Mucosa of stomach (tissue), 1 donor: ENCODE results near the gene MAPKAP1.

Experiments
- H3K27me3 ChIP-seq: one replicate; pipeline ENCODE4 v1.7.0; 2013; ENCODE audit warnings: mild to moderate bottlenecking, low read length; ENCODE audit not compliant: control insufficient read depth, insufficient read depth
- H3K36me3 ChIP-seq: one replicate; pipeline ENCODE4 v1.7.0; 2013; ENCODE audit warnings: low read length; ENCODE audit not compliant: control insufficient read depth, insufficient read depth
- H3K4me1 ChIP-seq: one replicate; pipeline ENCODE4 v1.7.0; 2013; ENCODE audit warnings: mild to moderate bottlenecking, low read length; ENCODE audit not compliant: control insufficient read depth, insufficient read depth
- H3K4me3 ChIP-seq: one replicate; pipeline ENCODE4 v1.7.0; 2013; ENCODE audit warnings: low read length
- H3K9ac ChIP-seq: one replicate; pipeline ENCODE4 v1.7.0; 2013; ENCODE audit warnings: mild to moderate bottlenecking, low read length, moderate library complexity
- H3K9me3 ChIP-seq: one replicate; pipeline ENCODE4 v1.7.0; 2013; ENCODE audit warnings: mild to moderate bottlenecking, low read length, moderate library complexity; ENCODE audit not compliant: control insufficient read depth
- donor health status: Pancreatic carcinoma.

Gene MAPKAP1

GRCh38 chr9:125457357-125457756, 249.7 kb downstream of the MAPKAP1 start:
- Histone ChIP-seq H3K9me3 (no peaks in the 10 kb centered on the region), H3K4me3 (no peak overlapping the region), H3K4me1 (peaks cover 4% of the 10 kb centered on the region), H3K36me3 (no peaks in the 10 kb centered on the region), H3K27me3 (no peaks in the 10 kb centered on the region), H3K9ac (no peak overlapping the region)

DNA sequence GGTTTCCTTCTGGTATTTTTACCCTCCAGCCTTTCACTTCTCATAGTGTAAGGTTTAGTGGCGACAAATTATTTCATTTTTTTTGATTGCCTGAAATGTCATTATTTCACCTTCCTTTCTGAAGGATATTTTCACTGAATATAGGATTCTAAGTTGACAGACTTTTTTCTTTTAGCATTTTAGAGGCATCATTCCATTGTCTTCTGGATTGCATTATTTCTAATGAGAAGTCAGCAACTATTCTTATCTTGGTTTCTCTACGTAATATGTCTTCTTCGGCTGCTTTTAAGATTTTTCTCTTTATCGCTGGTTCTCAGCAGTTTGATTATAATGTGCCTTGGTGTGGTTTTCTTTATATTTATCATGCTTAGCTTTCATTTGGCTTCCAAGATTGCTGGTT, 251.1 kb downstream of the MAPKAP1 start:
- Histone ChIP-seq H3K9ac (no peak overlapping the region), H3K4me1 (no peaks in the 10 kb centered on the region), H3K36me3 (no peaks in the 10 kb centered on the region), H3K4me3 (no peak overlapping the region), H3K27me3 (no peaks in the 10 kb centered on the region), H3K9me3 (no peaks in the 10 kb centered on the region)

- Histone ChIP-seq H3K4me3 (no peak overlapping the region), H3K9me3 (no peaks in the 10 kb centered on the region), H3K27me3 (no peaks in the 10 kb centered on the region), H3K36me3 (no peaks in the 10 kb centered on the region), H3K4me1 (no peaks in the 10 kb centered on the region), H3K9ac (no peak overlapping the region)
Measured at GRCh38 chr9:125455132-125455531, 251.9 kb downstream of the MAPKAP1 start.

DNA sequence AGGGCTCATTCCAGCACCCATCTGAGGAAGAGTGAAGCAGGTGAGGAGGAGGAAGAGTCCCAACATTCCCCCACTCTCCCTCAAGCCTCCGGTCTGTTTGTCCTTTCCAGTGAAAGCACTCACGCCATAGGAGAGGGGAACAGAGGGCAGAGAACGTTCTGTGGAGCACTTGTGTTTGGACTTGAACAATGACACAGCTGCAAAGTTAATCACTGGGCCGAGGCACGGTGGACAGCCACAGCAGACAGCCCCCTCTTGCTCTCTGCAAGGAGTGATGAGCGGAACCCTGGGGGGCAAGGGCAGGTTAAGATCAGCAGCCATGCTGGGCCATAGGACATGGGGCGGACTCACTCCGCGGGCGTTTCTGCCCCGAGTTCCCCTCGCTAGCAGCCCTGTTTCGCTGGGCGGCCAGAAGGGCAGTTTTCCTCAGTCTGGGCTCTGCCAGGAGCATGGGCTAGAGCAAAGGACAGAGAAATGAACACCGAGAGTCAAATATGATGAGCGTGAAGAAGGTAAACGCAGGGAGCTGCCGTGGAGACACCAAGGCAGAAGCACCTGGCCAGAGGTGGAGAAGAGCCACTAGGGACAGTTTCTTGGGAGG, 259.7 kb downstream of the MAPKAP1 start:
- H3K9ac ChIP-seq: no peak overlapping the region
- no peaks in the 10 kb centered on the region for H3K27me3 ChIP-seq
- H3K36me3 ChIP-seq: no peaks in the 10 kb centered on the region
- H3K4me3 ChIP-seq: no peak overlapping the region
- H3K9me3 ChIP-seq: no peaks in the 10 kb centered on the region
- no peaks in the 10 kb centered on the region for H3K4me1 ChIP-seq

- Histone ChIP-seq H3K36me3 (no peaks in the 10 kb centered on the region), H3K27me3 (no peaks in the 10 kb centered on the region), H3K4me3 (no peak overlapping the region), H3K9me3 (no peaks in the 10 kb centered on the region), H3K9ac (no peak overlapping the region), H3K4me1 (no peaks in the 10 kb centered on the region)
Measured at GRCh38 chr9:125446561-125447094, 260.4 kb downstream of the MAPKAP1 start.

DNA sequence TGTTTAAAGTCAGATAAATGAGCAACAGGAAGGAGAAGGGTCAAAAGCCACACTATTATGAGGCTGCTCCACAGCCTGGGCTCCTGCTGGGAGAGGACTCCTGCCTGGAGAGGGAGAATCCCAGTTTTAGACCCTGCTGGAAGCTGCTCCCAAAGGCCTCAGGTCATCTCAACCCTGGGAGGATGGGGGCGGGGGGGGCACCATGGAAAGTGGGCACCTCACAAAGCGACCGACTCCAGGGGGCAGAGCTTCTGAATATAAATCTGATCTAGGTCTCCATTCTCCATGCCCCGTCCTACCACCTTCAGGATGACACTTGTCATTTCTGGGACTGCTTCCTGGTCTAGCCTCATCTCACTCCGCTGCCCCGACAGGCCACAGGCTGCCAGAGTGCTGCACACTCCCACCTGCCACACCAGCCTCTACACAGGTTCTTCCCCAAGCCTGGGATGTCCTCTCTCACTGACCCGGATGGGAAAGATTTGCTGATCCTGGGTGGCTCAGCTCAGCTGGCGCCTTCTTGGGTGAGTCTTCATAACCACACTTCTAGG, 262.0 kb downstream of the MAPKAP1 start:
- Histone ChIP-seq H3K36me3 (no peaks in the 10 kb centered on the region), H3K4me1 (no peaks in the 10 kb centered on the region), H3K9me3 (no peaks in the 10 kb centered on the region), H3K4me3 (no peak overlapping the region), H3K9ac (no peak overlapping the region), H3K27me3 (no peaks in the 10 kb centered on the region)

GRCh38 chr9:125444166-125444565, 262.8 kb downstream of the MAPKAP1 start:
- H3K4me1 ChIP-seq: no peaks in the 10 kb centered on the region
- no peaks in the 10 kb centered on the region for H3K9me3 ChIP-seq
- no peaks in the 10 kb centered on the region for H3K36me3 ChIP-seq
- no peak overlapping the region for H3K9ac ChIP-seq
- H3K27me3 ChIP-seq: no peaks in the 10 kb centered on the region
- H3K4me3 ChIP-seq: no peak overlapping the region

DNA sequence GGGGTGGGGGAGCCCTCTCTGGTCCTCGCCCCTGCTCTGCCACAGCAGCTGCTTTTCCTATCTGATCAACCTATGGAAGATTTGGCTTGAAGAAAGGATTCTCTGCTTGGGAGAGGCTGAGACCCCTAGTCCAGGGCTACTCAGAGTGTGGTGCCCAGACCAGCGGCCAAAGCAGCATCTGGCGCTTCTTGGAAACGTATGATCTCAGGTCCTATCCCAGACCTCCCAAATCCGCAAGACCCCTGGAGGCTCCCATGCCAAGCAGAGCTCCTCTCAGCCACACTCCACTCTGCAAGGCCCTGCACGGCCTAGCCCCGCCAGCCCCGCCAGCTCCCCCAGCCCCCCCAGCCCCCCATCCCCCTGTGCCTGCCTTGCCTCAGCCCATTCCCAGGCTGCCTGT, 263.6 kb downstream of the MAPKAP1 start:
- no peaks in the 10 kb centered on the region for H3K27me3 ChIP-seq
- H3K4me3 ChIP-seq: no peak overlapping the region
- H3K36me3 ChIP-seq: no peaks in the 10 kb centered on the region
- no peaks in the 10 kb centered on the region for H3K9me3 ChIP-seq
- H3K4me1 ChIP-seq: no peaks in the 10 kb centered on the region
- H3K9ac ChIP-seq: no peak overlapping the region

DNA sequence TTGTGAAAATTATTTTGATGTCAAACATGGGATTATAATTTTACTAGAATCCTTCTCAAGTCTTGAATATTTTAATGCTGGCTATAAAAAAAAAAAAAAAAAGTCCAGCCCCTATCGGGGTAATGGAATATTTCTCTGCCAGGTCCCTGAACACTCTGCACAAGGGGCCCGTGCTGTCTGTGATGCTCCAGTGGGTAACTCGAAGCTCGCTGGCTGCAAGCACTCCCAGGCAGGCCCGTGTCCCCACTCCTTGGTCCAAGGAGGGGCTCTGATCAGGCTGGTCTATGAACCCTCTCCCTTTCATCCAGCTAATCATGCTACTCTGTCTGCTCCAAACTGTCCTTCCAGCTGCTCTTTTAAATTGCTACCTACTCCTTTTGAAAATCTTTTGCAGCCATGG, 264.6 kb downstream of the MAPKAP1 start:
- Histone ChIP-seq H3K36me3 (no peaks in the 10 kb centered on the region), H3K27me3 (no peaks in the 10 kb centered on the region), H3K9ac (no peak overlapping the region), H3K4me3 (no peak overlapping the region), H3K4me1 (no peaks in the 10 kb centered on the region), H3K9me3 (no peaks in the 10 kb centered on the region)

DNA sequence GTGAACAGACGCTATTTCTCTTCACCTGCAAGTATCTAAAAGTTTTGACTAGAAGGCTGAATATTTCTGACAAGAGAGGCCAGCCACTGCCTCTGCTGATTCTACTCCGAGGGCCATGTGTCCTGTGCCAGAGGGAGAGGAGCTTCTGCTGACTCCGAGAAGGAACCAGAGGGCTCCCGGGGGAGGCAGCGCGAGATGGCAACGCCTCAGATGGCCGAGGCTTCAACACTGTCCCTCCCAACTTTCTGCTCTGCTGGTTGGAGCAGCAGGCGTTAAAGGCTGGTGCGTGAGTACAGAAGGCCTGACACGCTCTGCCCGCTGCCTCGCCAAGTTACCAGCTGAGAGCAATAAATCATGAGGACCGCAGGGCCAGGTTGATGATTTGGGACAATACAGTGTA, 266.6 kb downstream of the MAPKAP1 start:
- no peak overlapping the region for H3K9ac ChIP-seq
- H3K36me3 ChIP-seq: no peaks in the 10 kb centered on the region
- no peaks in the 10 kb centered on the region for H3K4me1 ChIP-seq

GRCh38 chr9:125439434-125440272, 267.4 kb downstream of the MAPKAP1 start:
- Histone ChIP-seq H3K27me3 (no peaks in the 10 kb centered on the region), H3K9ac (no peak overlapping the region), H3K9me3 (no peaks in the 10 kb centered on the region), H3K4me3 (no peak overlapping the region), H3K36me3 (no peaks in the 10 kb centered on the region), H3K4me1 (no peaks in the 10 kb centered on the region)

More for the DNA sequence above, 266.6 kb downstream of the MAPKAP1 start:
- no peak overlapping the region for H3K4me3 ChIP-seq
- no peaks in the 10 kb centered on the region for H3K27me3 ChIP-seq
- no peaks in the 10 kb centered on the region for H3K9me3 ChIP-seq
